Measurements from ENCODE around the gene SH3RF3.

The SH3RF3 gene

GRCh38 chr2:109460553-109461324 is 331.7 kb downstream of the SH3RF3 start:
- no peak for DNase-seq

GRCh38 chr2:109463236-109463635 is 334.2 kb downstream of the SH3RF3 start:
- no peak for DNase-seq

DNA sequence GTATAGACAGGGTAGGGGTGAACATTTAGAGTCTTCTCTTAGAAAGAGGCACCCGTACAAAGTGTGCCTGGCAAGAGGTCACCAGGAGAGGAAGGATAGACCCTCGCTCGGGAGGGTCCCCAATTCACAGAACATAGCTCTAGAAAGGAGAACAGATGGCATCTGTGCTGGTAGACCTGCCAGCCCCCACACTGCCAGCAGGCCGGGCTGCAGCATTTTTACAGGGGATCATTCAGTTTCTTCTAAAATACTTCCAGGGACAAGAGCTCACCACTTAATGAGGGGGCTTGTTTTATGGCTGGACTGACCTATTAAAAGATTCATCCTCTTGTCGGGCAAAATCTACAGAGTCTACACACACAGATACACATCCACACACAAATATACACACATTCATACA is 334.9 kb downstream of the SH3RF3 start:
- DNase-seq: no peak

GRCh38 chr2:109466674-109467575 is 337.9 kb downstream of the SH3RF3 start:
- no peak for DNase-seq

DNA sequence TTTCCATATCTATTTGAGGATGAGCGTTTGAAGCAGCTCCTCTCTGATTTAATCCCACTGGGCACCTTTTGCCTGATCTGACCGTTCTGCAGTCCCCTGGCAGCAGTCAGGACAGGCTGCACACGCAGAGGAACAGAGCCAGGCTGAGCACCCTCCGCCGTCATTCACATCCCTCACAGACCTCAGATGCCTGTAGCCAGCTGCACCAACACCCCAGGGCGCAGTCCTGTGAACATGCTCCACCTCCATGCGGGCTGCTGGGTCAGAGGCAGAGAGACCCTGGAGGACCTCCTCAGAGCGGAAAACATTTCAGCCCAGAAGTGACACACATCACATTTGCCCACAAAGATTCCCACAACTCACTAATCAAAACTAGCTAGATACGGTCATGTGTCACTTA is 338.7 kb downstream of the SH3RF3 start:
- no peak for DNase-seq

- no peak for DNase-seq
Observed at GRCh38 chr2:109468893-109469292, 339.9 kb downstream of the SH3RF3 start.

DNA sequence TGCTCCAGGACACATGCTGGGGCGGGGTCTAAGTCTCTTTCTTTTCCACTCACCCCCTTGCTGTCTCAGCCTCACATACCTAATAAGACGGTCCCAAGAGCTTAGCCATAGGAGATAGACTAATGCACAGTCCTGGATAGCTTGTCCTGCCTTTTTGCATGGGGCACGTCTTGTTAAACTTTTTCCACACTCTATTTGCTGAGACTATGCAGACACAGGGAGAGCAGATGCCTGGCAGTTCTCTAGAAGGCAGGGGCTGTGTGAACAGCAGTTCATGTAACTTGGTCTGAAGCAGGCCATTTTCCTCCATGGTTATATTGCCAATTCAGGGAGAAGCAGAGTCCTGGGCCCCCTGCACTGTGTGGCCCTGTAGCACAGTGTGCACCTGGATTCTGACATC is 342.7 kb downstream of the SH3RF3 start:
- no peak for DNase-seq

- DNase-seq: no peak
Observed at GRCh38 chr2:109472331-109472959, 343.4 kb downstream of the SH3RF3 start.

GRCh38 chr2:109472974-109473373 is 344.0 kb downstream of the SH3RF3 start:
- DNase-seq: no peak

- no peak for DNase-seq
Observed at GRCh38 chr2:109473616-109474318, 344.8 kb downstream of the SH3RF3 start.

DNA sequence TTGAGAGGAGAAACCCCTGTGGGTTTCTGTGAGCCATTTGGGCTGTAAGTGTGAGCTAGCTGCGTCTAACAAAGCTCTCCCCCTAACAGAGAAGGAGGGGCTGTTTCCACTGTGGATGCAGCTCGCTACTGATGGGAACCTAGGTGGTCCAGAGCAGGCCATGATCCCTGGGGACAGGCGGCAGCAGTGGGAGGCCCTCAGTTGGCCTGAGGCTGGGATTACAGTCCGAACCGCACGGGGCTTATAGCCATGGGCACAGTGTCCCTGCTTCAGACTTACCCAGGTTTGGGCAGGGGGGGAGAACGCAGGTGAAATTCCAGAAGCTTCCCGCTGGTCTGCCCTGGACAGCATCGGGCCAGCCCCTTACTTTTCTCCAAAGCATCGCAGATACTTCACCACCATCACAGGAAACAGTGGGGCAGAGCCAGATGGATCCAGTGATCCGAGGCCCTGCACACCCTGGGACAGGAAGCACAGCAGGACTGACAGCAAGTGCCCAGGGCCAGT is 345.4 kb downstream of the SH3RF3 start:
- DNase-seq: no peak

DNA sequence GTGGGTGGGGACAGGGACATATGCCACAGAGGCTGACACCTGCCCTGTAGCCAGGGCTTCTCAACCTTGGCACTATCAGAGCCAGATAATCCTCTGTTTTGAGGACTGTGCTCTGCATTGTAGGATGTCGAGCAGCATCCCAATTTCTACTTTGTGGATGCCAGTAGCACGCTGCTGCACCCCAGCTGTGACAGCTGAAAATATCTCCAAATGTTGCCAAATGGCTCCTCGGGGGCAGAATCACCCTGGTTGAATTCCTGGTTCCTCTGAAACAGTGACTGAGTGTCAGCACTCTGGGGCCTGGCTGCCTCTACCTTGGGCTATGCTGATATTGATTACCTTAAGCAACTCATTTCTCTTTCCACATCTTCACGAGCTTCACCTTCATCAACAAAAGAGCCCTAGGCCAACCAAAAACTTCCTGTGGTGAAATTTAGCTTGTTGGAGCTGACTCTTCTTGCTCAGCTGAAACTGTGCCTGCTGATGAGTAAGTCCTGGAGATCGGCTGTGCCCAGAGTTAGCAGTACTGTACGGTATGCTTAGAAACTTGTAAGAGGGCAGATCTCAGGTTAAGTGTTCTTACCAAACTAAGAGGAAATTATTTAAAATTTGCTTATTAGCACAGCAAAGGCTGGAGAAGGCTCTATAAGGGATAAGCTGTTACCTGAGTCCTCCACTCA is 346.7 kb downstream of the SH3RF3 start:
- no peak for DNase-seq

DNA sequence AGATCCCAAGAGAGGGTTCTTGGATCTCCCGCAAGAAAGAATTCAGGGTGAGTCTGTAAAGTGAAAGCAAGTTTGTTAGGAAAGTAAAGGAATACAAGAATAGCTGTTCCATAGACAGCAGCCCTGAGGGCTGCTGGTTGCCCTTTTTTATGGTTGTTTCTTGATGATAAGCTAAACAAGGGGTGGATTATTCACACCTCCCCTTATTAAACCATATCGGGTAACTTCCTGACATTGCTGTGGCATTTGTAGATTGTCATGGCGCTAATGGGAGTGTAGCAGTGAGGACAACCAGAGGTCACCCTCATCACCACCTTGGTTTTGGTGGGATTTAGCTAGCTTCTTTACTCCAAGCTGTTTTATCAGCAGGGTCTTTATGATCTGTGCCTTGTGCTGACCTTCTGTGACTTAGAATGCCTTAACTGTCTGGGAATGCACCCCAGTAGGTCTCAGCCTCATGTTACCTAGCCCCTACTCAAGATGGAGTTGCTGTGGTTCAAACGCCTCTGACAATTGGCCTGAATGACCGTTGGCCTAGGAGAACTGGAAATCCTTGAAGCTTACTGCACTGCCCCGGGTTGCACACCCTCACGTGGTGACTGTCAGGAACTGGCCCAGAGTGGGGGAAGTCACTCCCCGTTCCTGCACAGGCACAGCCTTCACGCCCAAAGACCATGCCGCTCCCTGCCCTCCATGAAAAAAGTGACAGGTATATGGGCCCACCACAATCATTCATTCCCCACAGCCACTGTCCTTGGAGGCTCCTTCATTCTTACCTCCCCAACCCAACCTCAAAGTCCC is 347.8 kb downstream of the SH3RF3 start:
- DNase-seq: no peak

- no peak for DNase-seq
Observed at GRCh38 chr2:109478906-109479493, 350.0 kb downstream of the SH3RF3 start.

DNA sequence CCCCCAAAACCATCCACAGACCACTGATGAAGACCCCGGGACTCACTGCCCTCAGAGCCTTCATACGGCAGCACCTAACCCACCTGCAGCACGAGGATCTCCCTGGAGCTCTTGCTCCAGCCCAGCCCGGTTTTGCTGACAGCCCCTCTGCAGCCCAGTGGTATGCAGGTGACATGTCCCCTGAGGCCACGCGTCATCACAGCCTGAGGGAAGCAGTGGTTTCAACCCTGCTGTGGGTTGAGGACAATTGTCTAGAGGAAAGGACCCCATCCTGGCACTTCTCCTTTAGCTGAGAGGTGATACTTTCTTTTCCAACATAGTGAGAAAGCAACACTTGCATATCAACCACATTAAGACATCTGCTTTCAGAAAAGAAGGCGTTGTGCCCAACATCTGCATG is 350.8 kb downstream of the SH3RF3 start:
- no peak for DNase-seq

- no peak for DNase-seq
Observed at GRCh38 chr2:109480486-109481195, 351.6 kb downstream of the SH3RF3 start.

DNA sequence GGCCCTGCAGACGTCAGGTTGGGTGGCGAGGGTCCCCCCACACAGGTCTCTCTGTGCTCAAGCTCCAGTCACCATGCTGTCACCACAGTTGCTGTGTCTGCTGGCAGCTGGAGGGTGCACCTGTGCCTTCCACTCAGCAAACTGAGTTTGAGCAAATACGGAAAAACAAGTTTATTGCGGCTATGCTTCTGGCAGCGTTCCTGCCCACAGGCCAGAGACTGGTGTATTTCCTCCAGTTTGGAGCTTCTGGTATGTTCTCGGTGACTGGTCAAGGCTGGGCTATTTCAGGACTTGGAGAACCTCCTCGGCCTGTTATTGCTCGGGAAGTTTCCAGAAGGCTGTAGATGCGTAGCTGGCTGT is 352.2 kb downstream of the SH3RF3 start:
- DNase-seq: no peak

DNA sequence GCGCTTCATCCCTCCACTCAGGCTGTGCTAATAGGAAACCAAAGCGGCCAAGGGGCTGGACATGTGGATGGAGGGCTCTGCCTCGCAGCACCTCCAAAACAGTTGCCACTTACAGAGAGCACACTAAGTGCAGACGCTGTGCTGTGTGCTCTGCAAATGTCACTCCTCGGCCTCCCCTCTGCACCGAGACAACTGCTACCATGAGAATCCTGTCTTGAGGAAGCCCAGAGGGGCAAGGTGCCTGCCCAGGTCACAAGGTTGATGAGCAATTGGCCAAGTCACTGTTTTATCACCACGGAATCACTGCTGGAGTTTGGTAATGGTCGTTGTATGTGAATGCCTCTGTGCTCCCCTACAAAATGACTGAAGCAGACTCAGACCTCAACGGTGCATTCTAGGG is 352.6 kb downstream of the SH3RF3 start:
- DNase-seq: no peak

DNA sequence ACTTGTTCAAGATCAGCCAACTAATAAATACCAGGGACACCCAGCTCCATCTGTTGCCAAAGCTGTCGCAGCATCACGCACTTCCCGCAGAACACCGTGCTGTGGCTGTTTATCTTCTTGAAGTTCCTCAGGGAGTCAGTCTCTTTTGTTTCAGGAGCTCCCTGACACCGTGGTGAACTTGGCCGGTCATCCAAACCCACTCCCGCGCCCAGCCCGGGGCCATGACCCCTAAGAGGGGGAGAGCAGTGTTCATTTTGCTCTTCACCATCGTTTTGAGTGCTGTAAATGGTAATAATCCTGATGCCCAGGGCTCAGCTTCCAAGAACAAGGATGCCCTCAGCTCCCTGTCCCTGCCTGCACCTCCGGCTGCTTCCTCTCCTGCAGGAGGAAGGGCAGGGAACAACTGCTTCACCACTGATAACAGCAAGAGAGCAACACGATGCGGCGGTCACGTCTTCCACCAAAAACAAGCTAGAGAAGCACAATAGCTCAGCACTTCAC is 353.4 kb downstream of the SH3RF3 start:
- DNase-seq: no peak

Measured in inflammatory macrophage (primary cell).